T1000 (cell line): ENCODE measurements around the gene PRPF18.
"Not testable (repeated sequence)": the region's sequence is repeated elsewhere in the genome, so short reads cannot be mapped to it uniquely, and the experiment has no call there.

Experiments
- DNase-seq: peaks from one replicate; lab custom pipeline; 2025; ENCODE audit warnings: mixed read lengths; lab: John Stamatoyannopoulos, UW

Gene PRPF18

GRCh38 chr10:13586676-13587355 is at the start of gene PRPF18:
PRPF18 (plus strand) TSS chr10:13586965; CDS start chr10:13587087, 122 bp downstream.
- DNase-seq, result peak; percentile 82

- DNase-seq, result not testable (repeated sequence)
These were observed 48.8 kb upstream of the PRPF18 start for GRCh38 chr10:13537985-13538384.

GRCh38 chr10:13542533-13542932 is 44.2 kb upstream of the PRPF18 start:
- DNase-seq, result no peak

GRCh38 chr10:13550802-13551201 is 36.0 kb upstream of the PRPF18 start:
- DNase-seq, result no peak

- no peak for DNase-seq
These were observed 30.8 kb upstream of the PRPF18 start for GRCh38 chr10:13555884-13556510.

- DNase-seq, result no peak
These were observed 27.6 kb upstream of the PRPF18 start for GRCh38 chr10:13559124-13559700.

- DNase-seq, result peak; percentile 30
These were observed 26.2 kb upstream of the PRPF18 start for GRCh38 chr10:13560597-13560996.

- no peak for DNase-seq
These were observed 23.0 kb upstream of the PRPF18 start for GRCh38 chr10:13563481-13564445.

- no peak for DNase-seq
These were observed 22.2 kb upstream of the PRPF18 start for GRCh38 chr10:13564576-13564975.

GRCh38 chr10:13567030-13567429 is 19.7 kb upstream of the PRPF18 start:
- no peak for DNase-seq

GRCh38 chr10:13571541-13571940 is 15.2 kb upstream of the PRPF18 start:
- no peak for DNase-seq

GRCh38 chr10:13573960-13574359 is 12.8 kb upstream of the PRPF18 start:
- no peak for DNase-seq

GRCh38 chr10:13585195-13585751 is 1.5 kb upstream of the PRPF18 start:
- DNase-seq, result no peak

- DNase-seq, result no peak
These were observed 822 bp upstream of the PRPF18 start for GRCh38 chr10:13585943-13586342.

- DNase-seq, result no peak
These were observed 626 bp downstream of the PRPF18 start for GRCh38 chr10:13587391-13587790.

GRCh38 chr10:13589316-13589715 is 2.6 kb downstream of the PRPF18 start:
- DNase-seq, result no peak

- DNase-seq, result no peak
These were observed 4.1 kb downstream of the PRPF18 start for GRCh38 chr10:13590886-13591285.

GRCh38 chr10:13592306-13592705 is 5.5 kb downstream of the PRPF18 start:
- no peak for DNase-seq

- no peak for DNase-seq
These were observed 6.8 kb downstream of the PRPF18 start for GRCh38 chr10:13593535-13593934.

GRCh38 chr10:13594641-13595040 is 7.9 kb downstream of the PRPF18 start:
- DNase-seq, result no peak

- DNase-seq, result no peak
These were observed 11.1 kb downstream of the PRPF18 start for GRCh38 chr10:13597909-13598308.
